HepG2 (cell line): ENCODE data around the gene VWA3A.

Experiments used
- CHD4 ChIP-seq: fragments of 200-600 bp; sonication (generic); IDR thresholded peaks from 2 replicates; pipeline ENCODE4 v1.7.0; 2017; ENCODE audit warnings: mild to moderate bottlenecking, low read length, borderline replicate concordance
- ESRRA ChIP-seq: sonication (generic); formaldehyde crosslinking; IDR thresholded peaks from 2 replicates; pipeline ENCODE4 v1.5.1; 2020; ENCODE audit warnings: mild to moderate bottlenecking, low read depth, missing genetic modification reagents
- NFATC3 ChIP-seq: sonication (generic); formaldehyde crosslinking; IDR thresholded peaks from 2 replicates; pipeline ENCODE4 v1.5.1; 2020; ENCODE audit warnings: mild to moderate bottlenecking, missing genetic modification reagents
- TF ChIP-seq, protein P1 (sequence below): sonication (generic); formaldehyde crosslinking; IDR thresholded peaks from 2 replicates; pipeline ENCODE4 v1.8.1; 2023; ENCODE audit warnings: mild to moderate bottlenecking, missing genetic modification reagents
- TF ChIP-seq, protein P2 (sequence below), 2 experiments: IDR thresholded peaks; 2 replicates each; pipeline ENCODE4 v1.6.1; 2011 to 2012; ENCODE audit warnings: low read length in 2 of 2, borderline replicate concordance in 1 of 2, low read depth in 1 of 2, mild to moderate bottlenecking in 1 of 2, moderate library complexity in 1 of 2

GRCh38 chr16:22117609-22118008 is 25.3 kb downstream of the VWA3A start:
- TF ChIP-seq CHD4 (no peak), NFATC3 (CRISPR knock-in tag) (no peak), ESRRA (CRISPR knock-in tag) (no peak)
- TF ChIP-seq, protein P1, sequence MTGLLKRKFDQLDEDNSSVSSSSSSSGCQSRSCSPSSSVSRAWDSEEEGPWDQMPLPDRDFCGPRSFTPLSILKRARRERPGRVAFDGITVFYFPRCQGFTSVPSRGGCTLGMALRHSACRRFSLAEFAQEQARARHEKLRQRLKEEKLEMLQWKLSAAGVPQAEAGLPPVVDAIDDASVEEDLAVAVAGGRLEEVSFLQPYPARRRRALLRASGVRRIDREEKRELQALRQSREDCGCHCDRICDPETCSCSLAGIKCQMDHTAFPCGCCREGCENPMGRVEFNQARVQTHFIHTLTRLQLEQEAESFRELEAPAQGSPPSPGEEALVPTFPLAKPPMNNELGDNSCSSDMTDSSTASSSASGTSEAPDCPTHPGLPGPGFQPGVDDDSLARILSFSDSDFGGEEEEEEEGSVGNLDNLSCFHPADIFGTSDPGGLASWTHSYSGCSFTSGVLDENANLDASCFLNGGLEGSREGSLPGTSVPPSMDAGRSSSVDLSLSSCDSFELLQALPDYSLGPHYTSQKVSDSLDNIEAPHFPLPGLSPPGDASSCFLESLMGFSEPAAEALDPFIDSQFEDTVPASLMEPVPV (CRISPR knock-in tag) = no peak
- TF ChIP-seq, protein P2, sequence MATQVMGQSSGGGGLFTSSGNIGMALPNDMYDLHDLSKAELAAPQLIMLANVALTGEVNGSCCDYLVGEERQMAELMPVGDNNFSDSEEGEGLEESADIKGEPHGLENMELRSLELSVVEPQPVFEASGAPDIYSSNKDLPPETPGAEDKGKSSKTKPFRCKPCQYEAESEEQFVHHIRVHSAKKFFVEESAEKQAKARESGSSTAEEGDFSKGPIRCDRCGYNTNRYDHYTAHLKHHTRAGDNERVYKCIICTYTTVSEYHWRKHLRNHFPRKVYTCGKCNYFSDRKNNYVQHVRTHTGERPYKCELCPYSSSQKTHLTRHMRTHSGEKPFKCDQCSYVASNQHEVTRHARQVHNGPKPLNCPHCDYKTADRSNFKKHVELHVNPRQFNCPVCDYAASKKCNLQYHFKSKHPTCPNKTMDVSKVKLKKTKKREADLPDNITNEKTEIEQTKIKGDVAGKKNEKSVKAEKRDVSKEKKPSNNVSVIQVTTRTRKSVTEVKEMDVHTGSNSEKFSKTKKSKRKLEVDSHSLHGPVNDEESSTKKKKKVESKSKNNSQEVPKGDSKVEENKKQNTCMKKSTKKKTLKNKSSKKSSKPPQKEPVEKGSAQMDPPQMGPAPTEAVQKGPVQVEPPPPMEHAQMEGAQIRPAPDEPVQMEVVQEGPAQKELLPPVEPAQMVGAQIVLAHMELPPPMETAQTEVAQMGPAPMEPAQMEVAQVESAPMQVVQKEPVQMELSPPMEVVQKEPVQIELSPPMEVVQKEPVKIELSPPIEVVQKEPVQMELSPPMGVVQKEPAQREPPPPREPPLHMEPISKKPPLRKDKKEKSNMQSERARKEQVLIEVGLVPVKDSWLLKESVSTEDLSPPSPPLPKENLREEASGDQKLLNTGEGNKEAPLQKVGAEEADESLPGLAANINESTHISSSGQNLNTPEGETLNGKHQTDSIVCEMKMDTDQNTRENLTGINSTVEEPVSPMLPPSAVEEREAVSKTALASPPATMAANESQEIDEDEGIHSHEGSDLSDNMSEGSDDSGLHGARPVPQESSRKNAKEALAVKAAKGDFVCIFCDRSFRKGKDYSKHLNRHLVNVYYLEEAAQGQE (IDR thresholded peaks at IDR 0.05; ENCODE audit: borderline replicate concordance in 1 of 2, low read depth in 1 of 2, low read length in 2 of 2) = no peak
